ENCODE results near the gene TRMU.

DNA sequence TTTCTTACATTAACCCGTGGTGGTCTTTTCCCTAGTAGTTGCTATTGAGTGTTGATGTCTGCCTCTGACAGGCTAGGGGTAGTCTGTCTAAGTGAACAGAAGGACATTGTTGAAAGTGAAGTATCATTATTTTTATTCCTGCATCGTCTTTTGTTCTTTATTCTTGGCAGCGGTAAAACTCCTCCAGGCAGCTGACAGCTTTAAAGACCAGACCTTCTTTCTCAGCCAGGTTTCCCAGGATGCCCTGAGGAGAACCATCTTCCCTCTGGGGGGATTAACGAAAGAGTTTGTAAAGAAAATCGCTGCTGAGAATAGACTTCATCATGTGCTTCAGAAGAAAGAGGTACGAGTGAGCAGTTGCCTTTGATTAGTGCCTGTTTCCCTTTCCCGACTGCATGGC is 14.6 kb downstream of the TRMU start:
- no peak for TF ChIP-seq POLR2AphosphoS5 (IDR thresholded peaks at IDR 0.05; ENCODE audit: low read depth)
- TF ChIP-seq, protein P1, sequence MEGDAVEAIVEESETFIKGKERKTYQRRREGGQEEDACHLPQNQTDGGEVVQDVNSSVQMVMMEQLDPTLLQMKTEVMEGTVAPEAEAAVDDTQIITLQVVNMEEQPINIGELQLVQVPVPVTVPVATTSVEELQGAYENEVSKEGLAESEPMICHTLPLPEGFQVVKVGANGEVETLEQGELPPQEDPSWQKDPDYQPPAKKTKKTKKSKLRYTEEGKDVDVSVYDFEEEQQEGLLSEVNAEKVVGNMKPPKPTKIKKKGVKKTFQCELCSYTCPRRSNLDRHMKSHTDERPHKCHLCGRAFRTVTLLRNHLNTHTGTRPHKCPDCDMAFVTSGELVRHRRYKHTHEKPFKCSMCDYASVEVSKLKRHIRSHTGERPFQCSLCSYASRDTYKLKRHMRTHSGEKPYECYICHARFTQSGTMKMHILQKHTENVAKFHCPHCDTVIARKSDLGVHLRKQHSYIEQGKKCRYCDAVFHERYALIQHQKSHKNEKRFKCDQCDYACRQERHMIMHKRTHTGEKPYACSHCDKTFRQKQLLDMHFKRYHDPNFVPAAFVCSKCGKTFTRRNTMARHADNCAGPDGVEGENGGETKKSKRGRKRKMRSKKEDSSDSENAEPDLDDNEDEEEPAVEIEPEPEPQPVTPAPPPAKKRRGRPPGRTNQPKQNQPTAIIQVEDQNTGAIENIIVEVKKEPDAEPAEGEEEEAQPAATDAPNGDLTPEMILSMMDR (conservative IDR thresholded peaks at IDR 0.05; ENCODE audit: low read depth in 2 of 2): no peak
- no peak for TF ChIP-seq EZH2 (IDR thresholded peaks at IDR 0.05; ENCODE audit: low read depth, unreplicated experiment)
- no peak for TF ChIP-seq NANOG (IDR thresholded peaks at IDR 0.05; ENCODE audit: borderline replicate concordance)
- no peak for TF ChIP-seq STAT1 (IDR thresholded peaks at IDR 0.05; ENCODE audit: unreplicated experiment)
- TF ChIP-seq, protein P2, sequence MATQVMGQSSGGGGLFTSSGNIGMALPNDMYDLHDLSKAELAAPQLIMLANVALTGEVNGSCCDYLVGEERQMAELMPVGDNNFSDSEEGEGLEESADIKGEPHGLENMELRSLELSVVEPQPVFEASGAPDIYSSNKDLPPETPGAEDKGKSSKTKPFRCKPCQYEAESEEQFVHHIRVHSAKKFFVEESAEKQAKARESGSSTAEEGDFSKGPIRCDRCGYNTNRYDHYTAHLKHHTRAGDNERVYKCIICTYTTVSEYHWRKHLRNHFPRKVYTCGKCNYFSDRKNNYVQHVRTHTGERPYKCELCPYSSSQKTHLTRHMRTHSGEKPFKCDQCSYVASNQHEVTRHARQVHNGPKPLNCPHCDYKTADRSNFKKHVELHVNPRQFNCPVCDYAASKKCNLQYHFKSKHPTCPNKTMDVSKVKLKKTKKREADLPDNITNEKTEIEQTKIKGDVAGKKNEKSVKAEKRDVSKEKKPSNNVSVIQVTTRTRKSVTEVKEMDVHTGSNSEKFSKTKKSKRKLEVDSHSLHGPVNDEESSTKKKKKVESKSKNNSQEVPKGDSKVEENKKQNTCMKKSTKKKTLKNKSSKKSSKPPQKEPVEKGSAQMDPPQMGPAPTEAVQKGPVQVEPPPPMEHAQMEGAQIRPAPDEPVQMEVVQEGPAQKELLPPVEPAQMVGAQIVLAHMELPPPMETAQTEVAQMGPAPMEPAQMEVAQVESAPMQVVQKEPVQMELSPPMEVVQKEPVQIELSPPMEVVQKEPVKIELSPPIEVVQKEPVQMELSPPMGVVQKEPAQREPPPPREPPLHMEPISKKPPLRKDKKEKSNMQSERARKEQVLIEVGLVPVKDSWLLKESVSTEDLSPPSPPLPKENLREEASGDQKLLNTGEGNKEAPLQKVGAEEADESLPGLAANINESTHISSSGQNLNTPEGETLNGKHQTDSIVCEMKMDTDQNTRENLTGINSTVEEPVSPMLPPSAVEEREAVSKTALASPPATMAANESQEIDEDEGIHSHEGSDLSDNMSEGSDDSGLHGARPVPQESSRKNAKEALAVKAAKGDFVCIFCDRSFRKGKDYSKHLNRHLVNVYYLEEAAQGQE (IDR thresholded peaks at IDR 0.05; ENCODE audit: unreplicated experiment): no peak
- TF ChIP-seq, protein P3, sequence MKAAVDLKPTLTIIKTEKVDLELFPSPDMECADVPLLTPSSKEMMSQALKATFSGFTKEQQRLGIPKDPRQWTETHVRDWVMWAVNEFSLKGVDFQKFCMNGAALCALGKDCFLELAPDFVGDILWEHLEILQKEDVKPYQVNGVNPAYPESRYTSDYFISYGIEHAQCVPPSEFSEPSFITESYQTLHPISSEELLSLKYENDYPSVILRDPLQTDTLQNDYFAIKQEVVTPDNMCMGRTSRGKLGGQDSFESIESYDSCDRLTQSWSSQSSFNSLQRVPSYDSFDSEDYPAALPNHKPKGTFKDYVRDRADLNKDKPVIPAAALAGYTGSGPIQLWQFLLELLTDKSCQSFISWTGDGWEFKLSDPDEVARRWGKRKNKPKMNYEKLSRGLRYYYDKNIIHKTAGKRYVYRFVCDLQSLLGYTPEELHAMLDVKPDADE (IDR thresholded peaks at IDR 0.05): no peak
- no peak for TF ChIP-seq JUNB (IDR thresholded peaks at IDR 0.05; ENCODE audit: unreplicated experiment)

All from GM23338 (cell line).